ENCODE data around the gene BBIP1. TPM values are rescaled to one million over a fixed set of nuclear protein-coding genes. Genes with fewer than 3 reads are reported as not detected.
A peak's percentile ranks its signal among the peaks of the same experiment; 100 is the strongest.
"Not testable (repeated sequence)": the region's sequence is repeated elsewhere in the genome, so short reads cannot be mapped to it uniquely, and the experiment has no call there.

The BBIP1 gene
- total RNA-seq, 1 donor from 2014 or later = 42.4 TPM

DNA sequence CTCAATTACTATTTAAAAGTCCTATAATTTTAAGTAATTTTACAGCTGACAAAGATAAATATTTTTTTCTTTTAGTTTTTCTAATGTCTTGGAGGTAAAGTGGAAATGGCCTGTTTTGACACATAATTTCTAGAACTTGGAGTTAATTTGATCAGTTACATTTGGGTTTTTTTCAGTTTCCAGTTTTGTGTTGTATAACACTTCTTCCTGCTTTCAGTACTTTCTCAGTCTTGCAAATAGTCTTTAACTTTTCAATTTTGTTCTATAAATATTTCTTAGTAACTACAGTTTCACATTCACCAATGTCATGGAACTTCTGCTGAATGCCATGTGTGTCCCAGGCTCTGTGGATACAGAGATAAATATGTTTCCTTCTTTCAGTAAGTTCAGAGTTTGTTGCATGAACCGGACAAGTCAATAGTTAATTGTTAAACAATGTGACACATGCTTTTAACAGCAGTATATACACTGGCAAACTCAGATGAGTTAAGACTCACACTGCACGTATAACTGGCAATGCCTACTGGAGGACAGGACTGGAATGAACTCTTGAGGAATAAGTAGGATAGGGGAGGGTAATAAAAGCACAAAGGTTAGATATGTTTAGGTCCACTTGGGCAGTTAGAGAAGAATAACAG lies 5.0 kb upstream of the BBIP1 start:
- no peak for DNase-seq (ENCODE audit: low spot score)

DNA sequence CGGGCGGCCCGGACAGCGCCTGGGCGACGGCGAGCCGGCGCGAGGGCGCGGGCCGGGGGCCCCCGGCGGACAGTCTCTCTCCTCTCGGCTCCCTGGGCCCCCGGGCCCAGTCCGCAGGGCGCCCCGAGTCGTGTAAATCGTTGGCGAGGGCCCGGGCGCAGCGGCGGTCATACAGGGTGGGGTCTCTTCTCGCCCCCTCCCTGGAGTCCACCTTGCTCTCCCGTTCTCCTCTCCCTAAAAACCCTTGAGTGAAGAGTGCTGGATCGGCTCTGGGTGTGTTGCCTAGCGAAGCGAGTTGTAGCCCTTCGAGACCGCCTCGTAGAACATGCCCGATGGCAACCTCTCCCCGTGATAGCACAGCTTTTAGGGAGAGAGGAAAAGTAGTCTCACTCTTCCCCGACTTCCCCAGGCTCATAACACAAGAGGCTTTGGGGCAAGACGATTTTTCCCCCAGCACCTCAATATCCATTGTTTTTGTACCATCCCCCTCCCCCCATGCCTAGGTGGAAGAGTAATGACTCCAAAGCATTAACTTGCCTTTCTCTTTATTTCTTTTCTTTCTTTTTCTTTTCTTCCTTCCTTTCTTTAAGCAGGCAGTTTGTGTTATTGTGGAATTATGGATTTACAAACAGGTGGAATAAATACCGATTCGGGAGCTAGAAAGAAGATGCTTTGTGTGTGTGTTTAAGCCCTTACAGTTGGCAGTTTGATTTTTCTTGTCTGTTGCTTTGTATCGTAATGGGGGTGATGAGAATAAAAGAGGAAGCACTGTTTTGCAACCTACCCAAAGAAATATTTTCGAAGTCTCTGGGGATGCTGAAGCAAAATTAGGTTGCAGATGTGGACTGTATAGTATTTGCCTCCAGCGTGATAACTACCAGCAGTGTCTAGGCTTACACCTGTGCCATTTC lies 1.2 kb upstream of the BBIP1 start:
- DNase-seq (ENCODE audit: low spot score) = peak; percentile 48

DNA sequence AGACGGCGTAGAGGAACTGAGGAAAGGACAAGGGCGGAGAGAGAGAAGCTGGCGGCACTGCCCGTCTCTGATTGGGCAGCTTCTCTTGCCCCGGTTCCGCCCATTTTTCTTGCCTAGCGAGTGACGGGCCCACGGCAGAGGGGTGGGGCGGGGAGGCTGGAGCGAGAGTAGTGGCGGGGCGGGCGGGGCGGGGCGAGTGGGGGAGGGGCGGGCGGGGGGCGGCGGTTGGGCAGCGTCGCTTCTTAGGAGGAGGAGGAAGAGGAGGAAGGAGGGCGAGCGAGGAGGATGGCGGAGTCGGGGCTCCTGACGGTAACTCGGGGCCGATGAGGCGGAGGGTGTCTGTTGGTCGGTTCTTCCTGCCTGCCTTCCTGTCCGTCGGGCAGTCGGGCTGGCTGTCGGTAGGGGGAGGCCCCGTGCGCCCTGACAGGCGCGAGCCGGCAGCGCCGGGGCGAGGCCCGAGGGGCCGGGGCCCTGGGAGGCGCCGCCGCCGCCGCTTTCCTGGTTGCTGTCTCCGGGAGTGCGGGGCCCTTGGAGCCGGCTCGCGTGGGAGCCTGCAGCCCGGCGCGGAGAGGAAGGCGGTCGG lies 460 bp upstream of the BBIP1 start, which contains the start of gene SHOC2:
TSS of gene SHOC2 (plus strand) at position 256 of the 583 bp plus-strand sequence. CDS start 44,755 bp downstream, outside the sequence.
- DNase-seq (ENCODE audit: low spot score) = no peak

DNA sequence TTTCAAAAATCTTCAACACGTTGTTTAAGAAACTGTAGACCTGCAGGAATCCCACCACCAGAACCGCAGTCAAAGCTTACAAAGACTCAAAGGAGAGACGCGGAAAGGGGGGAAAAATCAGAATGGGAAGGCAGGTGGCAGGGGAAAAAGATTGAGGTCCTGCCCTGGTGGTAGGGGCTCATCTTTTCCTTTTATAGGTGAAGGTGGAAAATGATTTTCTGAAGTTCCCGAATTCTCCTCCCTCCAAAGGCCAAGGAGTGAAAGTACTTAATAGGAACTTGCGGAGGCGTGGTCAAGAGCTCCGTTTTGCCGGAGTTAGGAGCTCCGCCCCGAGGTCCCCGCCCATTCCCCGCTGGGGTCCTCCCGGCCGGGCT lies 724 bp downstream of the BBIP1 start:
- peak; percentile 97 for DNase-seq (ENCODE audit: low spot score)

DNA sequence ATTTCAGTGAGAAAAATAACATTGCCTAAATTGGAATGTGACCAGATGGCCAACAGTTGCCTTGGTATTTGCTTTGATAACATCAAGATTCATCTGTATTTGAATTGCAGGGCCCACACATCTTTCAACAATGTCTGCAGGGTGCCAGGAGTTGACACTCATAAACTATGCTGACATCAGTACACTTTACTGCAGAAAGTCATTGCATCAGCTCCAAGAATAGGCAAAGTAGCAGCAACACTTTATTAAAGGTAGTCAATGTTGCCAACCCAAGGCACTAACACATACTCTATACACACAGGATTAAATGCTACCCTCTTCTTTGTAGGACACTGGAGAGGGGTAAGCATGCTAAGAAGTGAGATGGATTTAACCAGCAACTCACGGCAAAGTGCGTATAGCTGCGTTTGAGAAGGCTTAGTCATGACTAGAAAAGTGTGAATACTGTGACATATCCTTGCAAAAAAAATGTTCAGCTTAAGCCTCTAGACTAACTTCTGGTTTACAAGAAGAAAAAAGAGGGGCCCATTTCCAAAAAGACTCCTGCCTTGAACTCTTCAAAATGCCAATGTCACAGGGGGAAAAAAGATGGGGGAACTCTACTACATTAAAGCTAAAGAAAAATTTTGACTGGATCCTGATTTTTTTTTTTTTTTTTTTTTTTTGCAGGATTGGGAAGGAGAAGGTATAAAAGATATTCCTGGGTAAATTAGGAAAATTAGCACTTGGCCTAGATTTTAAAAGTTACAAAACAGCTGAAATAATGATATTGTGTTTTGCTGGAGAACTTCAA lies 2.2 kb downstream of the BBIP1 start:
- no peak for DNase-seq (ENCODE audit: low spot score)

DNA sequence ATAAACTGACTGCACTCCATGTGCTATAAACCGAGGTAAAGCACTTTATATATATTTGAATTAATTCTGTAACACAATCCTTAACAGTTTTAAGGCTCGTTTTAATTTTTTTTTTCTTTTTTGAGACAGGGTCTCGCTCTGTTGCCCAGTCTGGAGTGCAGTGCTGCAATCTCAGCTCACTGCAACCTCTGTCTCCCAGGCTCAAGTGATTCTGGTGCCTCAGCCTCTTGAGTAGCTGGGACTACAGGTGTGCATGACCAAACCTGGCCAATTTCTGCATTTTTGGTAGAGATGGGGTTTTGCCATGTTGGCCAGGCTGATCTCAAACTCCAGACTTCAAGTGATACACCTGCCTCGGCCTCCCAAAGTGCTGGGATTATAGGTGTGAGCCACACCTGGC lies 3.4 kb downstream of the BBIP1 start:
- not testable (repeated sequence) for DNase-seq (ENCODE audit: low spot score)

DNA sequence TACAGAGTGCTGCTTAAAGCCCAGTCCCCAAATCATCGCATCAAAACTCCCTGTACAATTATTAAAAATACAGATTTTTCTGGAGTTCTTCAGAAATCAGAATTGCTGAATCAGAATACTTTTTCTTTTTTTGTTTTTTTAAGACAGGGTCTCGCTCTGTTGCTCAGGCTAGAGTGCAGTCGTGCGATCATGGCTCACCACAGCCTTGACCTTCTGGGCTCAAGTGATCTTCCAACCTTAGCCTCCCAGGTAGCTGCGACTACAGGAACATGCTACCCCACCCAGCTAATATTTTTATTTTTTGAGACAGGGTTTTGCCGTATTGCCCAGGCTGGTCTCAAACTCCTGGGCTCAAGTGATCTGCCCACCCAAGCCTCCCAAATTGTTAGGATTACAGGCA lies 3.9 kb downstream of the BBIP1 start:
- no peak for DNase-seq (ENCODE audit: low spot score)

DNA sequence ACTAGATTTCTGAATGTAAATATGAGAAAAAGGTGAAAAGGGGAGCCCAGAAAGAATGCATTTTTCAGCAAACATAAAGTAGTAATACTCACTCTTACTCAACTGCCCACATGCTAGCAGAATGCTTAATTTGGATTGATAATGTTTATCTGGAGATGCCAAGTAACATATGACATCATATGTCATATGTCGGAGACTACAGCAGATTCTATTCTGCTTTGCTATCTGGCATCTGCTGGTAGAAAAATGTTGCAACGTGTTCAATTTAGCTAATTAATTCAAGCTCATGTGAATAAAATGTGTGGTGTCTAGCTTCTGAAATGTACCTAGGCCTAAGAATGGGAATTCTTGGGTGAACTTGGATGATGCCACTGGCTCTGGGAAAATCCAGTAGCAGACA lies 4.5 kb downstream of the BBIP1 start:
- DNase-seq (ENCODE audit: low spot score) = no peak

DNA sequence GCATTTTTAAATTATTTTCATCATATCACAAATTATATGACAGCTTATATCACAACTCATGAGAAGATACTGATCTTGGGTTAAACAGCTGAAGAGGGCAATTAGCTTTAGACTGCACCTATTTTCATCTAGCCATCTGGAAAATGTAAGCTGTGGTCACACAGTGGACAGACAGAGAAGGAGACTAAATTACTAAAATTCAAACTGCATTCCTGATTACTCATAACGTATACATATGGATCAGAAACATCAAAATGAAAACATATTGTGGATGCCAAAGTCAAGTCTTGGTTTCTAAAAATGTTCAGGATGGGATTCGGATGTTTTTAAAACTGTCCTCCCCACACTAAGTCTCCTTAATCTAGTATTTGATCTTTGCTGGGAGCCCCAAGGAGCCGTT lies 6.6 kb downstream of the BBIP1 start:
- no peak for DNase-seq (ENCODE audit: low spot score)

DNA sequence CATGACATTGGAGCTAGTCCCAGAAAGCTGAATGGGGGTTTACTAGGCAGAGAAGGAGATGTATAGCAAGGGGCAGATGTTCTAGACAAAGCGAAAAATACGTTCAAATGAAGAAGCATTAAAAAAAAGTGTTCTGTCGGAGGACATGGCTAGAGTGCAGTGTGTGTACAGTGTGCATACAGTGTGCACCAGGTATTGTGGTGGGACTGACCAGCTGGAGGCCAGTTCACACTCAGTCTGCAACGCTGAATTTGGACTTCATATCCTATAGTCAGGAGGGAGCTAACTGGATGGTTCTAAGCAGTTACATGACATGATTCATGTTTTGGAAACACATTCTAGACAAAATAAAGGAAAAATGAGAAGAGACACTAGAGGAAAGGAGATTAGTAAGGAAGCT lies 8.8 kb downstream of the BBIP1 start:
- no peak for DNase-seq (ENCODE audit: low spot score)

DNA sequence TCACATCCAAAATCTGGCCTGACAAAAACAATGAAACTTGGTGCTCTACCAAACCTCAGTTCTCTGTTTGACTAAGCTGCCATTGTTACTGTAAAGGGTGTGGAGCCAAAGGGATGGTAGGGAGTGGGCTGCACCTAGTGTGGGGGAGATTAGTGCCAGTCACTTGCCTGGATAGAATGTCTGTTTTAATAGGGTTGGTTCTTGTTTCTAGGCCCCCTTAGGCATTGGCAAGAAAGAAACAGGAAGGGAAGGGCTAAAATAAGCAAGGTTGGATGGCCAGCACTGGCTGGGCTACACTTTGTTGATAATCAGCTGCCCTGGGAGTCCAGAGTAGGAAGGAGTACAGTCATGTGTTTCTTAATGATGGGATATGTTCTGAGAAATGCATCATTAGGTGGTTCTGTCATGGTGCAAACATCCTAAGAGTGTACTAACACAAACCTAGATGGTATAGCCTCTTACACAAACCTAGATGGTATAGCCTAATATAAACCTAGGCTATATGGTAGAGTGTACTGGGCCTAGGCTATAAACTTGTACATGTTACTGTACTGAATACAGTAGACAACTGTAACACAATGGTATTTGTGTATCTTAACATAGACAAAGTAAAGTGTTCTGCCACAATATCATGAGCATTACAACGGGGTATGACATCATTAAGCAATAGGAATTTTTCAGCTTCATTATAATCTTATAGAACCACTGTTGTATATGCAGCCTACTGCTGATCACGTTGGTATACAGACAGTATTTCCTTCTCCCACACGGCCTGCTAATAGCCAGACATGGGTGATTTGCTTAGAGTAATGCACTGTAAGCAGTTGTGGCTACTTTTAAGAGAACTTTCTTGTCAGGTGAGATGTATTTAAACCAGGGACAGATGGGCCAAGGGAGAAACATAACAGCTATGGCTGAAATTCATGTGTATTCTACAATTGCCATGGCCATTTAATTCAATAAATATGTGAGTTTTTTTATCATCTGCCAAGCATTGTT lies 15.4 kb downstream of the BBIP1 start:
- DNase-seq (ENCODE audit: low spot score) = no peak

DNA sequence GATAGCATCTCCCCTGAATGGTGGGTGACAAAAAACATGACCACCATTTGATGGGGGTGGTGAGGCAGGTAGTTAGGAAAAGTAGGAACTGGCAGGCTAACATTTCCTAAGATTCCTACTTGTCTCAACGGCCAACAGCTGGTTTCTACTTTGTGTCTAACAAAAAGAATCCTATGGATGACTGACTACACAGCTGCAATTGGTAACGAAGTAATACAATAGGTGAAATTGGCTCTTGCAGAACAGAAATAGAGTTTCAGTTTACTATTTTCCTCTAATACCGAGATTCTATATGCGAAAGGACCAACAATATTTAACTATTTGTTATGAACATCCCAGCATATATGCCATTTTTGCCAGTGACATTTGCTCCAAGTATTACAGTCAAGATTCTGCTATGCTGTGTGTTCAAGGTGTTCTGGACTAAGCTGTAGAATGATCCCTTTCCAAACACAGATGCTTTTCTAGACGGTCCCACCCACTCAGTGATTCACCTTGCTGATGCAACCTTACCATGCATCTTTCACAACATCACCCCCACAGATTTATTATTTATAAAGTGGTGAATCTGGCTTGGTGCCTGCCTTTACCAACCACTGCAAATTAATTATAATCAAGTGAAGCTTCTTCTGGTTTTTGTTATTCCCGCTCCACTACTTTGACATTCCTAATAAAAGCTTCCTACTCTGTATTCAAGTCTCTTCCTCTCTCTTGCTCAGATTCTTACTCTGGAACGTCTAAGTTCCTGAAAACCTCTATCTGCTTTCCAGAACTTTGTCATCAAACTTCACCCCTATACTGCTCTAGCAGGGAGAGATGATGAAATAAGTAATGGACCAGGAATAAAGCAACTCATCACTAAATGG lies 16.8 kb downstream of the BBIP1 start:
- no peak for DNase-seq (ENCODE audit: low spot score)

DNA sequence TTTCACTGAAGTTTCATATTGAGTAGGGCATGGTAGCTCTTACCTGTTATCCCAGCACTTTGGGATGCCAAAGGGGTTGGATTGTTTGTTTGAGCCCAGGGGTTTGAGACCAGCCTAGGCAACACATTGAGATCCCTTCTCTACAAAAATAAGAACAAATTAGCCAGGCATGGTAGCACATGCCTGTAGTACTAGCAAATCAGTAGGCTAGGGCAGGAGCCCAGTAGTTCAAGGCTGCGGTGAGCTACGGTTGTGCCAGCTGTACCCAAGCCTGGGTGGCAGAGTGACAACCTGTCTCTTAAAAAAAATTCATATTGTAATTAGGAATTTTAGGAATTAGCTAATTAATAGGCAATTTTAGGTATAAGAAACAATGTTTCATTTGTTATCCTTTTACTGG lies 18.0 kb downstream of the BBIP1 start:
- DNase-seq (ENCODE audit: low spot score) = no peak

DNA sequence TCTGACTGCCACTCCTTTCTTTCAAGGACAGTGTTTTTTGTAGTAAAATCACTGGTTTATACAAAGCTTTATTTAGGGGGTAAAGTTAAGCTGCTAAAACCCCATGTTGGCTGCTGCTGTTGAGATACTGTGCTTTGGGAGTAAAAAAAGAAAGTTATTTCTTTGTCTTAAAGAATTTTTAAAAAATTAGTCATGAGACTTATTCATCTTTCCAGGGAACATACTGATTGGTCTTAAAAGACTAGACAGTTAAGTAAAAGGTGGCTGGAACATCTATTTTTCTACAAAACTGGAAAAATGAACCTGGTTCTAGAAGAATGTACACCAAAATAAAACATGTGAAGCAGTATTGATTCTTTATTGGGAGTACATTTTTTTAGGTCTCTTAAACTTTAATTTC lies 20.6 kb downstream of the BBIP1 start:
- DNase-seq (ENCODE audit: low spot score) = no peak

DNA sequence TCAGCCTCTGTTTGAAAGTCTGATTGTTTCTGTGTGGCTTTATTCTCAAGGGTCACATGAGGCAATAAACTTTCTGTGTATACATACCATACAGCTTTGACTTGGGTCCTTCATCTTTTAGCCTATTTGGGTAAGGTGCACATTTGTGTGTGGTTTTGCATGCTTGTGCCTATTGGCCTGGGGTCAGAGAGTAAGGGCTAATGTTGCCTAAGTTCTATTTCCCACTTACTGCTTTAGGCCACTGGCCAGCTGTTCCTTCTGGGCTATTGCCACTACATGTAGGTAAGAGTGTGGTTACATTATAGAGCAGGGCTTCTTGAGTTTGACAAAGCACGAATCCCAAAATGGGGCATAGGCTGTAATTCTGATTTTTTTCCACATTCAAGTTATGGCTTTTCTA lies 21.8 kb downstream of the BBIP1 start:
- DNase-seq (ENCODE audit: low spot score) = no peak

DNA sequence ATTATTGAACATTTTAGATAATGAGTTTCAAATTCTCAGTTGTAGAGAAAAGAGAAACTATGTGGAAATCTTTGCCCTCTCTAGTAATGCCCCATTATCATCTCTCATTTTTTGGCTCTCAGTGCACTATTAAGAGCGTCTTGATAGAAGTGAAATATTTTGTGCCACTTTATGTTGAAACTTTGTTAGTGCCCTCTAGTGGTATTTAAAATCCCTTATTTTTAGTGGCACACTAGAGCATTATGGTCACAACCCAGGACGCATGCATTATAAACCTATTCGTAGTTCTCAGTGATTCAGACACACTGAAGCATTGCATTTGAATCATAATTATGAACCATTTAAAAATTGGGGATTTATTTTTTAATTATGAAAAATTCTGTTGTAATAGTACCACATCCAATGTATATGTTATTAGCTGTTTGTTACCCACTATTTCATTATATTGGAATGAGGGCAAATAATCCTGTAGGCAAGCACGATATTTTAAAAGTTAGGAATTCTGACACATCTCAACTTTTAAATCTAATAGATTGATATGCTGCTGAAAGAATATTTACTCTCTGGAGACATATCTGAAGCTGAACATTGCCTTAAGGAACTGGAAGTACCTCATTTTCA lies 25.3 kb downstream of the BBIP1 start:
- DNase-seq (ENCODE audit: low spot score) = no peak

DNA sequence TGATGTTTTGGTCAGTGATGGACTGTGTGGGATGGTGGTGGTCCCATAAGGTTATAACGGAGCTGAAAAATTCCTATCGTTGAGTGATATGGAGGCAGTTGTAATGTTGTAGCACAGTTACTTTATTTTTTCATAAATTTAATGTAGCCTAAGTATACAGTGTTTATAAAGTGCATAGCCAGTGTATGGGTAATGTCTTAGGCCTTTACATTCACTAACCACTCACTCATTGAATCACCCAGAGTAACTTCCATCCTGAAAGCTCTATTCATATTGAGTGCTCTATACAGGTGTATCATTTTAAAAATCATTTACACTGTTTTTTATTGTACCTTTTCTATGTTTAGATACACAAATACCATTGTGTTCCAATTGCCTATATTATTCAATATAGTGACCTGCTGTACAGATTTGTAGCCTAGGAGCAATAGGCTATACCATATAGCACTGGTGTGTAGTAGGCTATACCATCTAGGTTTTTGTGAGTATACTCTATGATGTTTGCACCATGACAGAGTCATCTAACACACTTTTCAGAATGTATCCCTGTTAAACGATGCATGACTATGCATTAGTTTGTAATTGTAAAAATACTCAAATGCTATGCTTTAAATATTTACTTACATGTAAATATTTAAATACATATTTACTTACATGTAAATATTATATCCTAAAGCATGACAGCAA lies 26.2 kb downstream of the BBIP1 start:
- DNase-seq (ENCODE audit: low spot score) = no peak

DNA sequence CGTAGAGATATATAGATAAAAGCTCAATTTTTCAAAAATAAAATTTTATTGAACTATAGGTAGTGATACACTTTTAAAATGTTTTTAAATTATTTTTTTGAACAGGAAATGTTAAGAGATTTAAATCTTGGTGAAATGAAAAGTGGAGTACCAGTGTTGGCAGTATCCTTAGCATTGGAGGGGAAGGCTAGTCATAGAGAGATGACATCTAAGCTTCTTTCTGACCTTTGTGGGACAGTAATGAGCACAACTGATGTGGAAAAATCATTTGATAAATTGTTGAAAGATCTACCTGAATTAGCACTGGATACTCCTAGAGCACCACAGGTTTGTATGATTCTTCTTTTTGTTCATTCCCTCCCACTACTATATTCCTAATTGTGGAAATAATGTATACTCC lies 31.4 kb downstream of the BBIP1 start:
- DNase-seq (ENCODE audit: low spot score) = no peak
